Esophagus squamous epithelium (tissue), 5 donors: ENCODE measurements around the gene POMGNT2. TPM values are rescaled to one million over a fixed set of nuclear protein-coding genes. Genes with fewer than 3 reads are reported as not detected.

Source experiments
- DNase-seq: peaks from one replicate; lab custom pipeline; 2025; lab: John Stamatoyannopoulos, UW
- H3K27ac ChIP-seq, 4 donors: fragments of 200-600 bp; sonication (generic); one replicate each; pipeline ENCODE4 v1.5.1; 2016 to 2019; ENCODE audit warnings: mild to moderate bottlenecking in 1 of 4
- H3K27me3 ChIP-seq, 4 donors: fragments of 200-600 bp; sonication (generic); 1 replicate in 3 of 4; 2 replicates in 1 of 4; pipeline versions ENCODE4 v1.5.1 to v1.6.0; 2017 to 2021; ENCODE audit warnings: antibody characterized with exemption in 1 of 4
- H3K36me3 ChIP-seq, 3 donors: fragments of 200-600 bp; sonication (generic); one replicate each; pipeline ENCODE4 v1.5.1; 2016 to 2019
- H3K4me1 ChIP-seq, 3 donors: fragments of 200-600 bp; sonication (generic); one replicate each; pipeline ENCODE4 v1.5.1; 2017 to 2019
- H3K4me3 ChIP-seq, 4 donors: fragments of 200-600 bp; sonication (generic); 1 replicate in 3 of 4; 2 replicates in 1 of 4; pipeline ENCODE4 v1.5.1; 2016 to 2019; ENCODE audit warnings: mild to moderate bottlenecking in 2 of 4, moderate library complexity in 1 of 4
- H3K9me3 ChIP-seq, 3 donors: fragments of 200-600 bp; sonication (generic); one replicate each; pipeline ENCODE4 v1.5.1; 2016 to 2019
- POLR2A ChIP-seq, 4 donors: fragments of 450-650 bp; IDR thresholded peaks; one replicate each; pipeline ENCODE4 v1.6.1; 2017; ENCODE audit warnings: antibody characterized with exemption in 4 of 4, mild to moderate bottlenecking in 4 of 4, moderate library complexity in 3 of 4
- WGBS, 2 donors: methylation state at CpG; one replicate each; pipeline ENCODE4 v1.1.5; 2018; 5-methylcytosine and 5-hydroxymethylcytosine counted together
- intact Hi-C: fragments of 100-400 bp; cut with DNase I; formaldehyde crosslinking; loops from one replicate; pipeline ENCODE4 v1.15.0; 2022
- total RNA-seq, 4 donors: library from RNA; depleted of rRNA; stranded (reverse); fragments of >200 nt; gene quantifications; one replicate each; pipeline ENCODE4 v1.1.0, GENCODE V29; 2016
- TF ChIP-seq, protein P1 (sequence below), 6 experiments: fragments of 450-650 bp in 4 of 6; fragments of 200-600 bp in 2 of 6; sonication (generic) in 2 of 6; IDR thresholded peaks; one replicate each; pipeline ENCODE4 v1.5.1; 2016 to 2019; ENCODE audit warnings: antibody characterized with exemption in 6 of 6, mild to moderate bottlenecking in 4 of 6, moderate library complexity in 4 of 6
- donor health status: DM: yes; HTN: yes; CAD: no.

Gene POMGNT2
- total RNA-seq, 4 donors from 2014 or later: 4.4 to 14.0 (median 9.0) TPM

DNA sequence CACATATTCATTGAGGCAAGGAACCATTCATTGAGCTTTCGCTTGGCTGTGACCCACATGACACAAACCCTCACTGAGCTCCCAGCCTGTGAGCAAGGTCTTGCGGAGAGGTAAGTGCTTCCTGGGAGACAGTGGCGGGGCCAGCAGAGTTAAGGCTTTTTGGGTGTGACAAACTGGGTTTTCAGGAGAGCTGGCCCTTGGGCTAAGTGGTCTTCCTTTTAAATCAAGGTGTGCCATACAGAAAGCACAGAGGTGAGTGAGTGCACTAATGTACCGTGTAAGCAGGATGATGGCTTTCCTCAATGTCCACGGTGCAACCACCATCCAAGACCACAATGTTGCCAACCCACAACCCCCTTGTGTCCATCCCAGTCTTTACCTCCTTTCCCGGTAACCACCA is 28.6 kb downstream of the POMGNT2 start:
- intact Hi-C loops: no loop called here

DNA sequence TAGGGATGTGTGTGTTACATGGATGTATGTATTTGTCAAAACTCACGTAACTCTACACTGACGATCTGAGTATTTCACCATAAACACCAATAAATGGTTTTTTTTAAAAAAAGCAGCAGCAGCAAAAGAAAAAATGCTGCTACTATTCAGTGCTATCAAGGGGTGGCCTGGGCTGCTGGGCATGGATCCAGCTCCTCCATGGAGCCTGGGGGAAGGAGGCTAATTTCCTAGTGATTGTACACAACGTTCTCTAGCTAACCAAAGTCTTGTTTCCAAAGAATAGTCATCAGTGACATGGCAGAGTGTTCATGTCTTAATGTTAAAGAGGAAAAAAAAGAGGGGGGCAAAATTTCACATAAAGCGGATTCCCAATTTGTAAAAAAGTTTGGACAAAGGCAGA is 29.0 kb downstream of the POMGNT2 start:
- H3K4me1 ChIP-seq: no peaks in the 10 kb centered on the region
- no peak overlapping the region for H3K4me3 ChIP-seq
- WGBS, 2 donors: 76 to 82% methylated on average over 4 of the region's 4 CpGs
- intact Hi-C loops: no loop called here
- no peak for TF ChIP-seq POLR2A (IDR thresholded peaks at IDR 0.05)
- TF ChIP-seq, protein P1, sequence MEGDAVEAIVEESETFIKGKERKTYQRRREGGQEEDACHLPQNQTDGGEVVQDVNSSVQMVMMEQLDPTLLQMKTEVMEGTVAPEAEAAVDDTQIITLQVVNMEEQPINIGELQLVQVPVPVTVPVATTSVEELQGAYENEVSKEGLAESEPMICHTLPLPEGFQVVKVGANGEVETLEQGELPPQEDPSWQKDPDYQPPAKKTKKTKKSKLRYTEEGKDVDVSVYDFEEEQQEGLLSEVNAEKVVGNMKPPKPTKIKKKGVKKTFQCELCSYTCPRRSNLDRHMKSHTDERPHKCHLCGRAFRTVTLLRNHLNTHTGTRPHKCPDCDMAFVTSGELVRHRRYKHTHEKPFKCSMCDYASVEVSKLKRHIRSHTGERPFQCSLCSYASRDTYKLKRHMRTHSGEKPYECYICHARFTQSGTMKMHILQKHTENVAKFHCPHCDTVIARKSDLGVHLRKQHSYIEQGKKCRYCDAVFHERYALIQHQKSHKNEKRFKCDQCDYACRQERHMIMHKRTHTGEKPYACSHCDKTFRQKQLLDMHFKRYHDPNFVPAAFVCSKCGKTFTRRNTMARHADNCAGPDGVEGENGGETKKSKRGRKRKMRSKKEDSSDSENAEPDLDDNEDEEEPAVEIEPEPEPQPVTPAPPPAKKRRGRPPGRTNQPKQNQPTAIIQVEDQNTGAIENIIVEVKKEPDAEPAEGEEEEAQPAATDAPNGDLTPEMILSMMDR (IDR thresholded peaks at IDR 0.05): no peak
- no peaks in the 10 kb centered on the region for H3K27me3 ChIP-seq
- H3K9me3 ChIP-seq: no peaks in the 10 kb centered on the region
- no peak overlapping the region for H3K27ac ChIP-seq
- peaks cover 0 to 30% (median 13%) of the 10 kb centered on the region in 3 donors for H3K36me3 ChIP-seq
- DNase-seq: no peak

More for the DNA sequence above, 28.6 kb downstream of the POMGNT2 start:
- TF ChIP-seq, protein P1 (IDR thresholded peaks at IDR 0.05): no peak
- no peak for TF ChIP-seq POLR2A (IDR thresholded peaks at IDR 0.05)
- Histone ChIP-seq H3K9me3 (no peaks in the 10 kb centered on the region), H3K4me1 (no peaks in the 10 kb centered on the region), H3K36me3 (peaks cover 0 to 30% (median 13%) of the 10 kb centered on the region in 3 donors), H3K27ac (no peak overlapping the region), H3K27me3 (no peaks in the 10 kb centered on the region), H3K4me3 (no peak overlapping the region)
- DNase-seq: no peak
- 92 to 95% methylated on average over 6 of the region's 6 CpGs for WGBS, 2 donors

DNA sequence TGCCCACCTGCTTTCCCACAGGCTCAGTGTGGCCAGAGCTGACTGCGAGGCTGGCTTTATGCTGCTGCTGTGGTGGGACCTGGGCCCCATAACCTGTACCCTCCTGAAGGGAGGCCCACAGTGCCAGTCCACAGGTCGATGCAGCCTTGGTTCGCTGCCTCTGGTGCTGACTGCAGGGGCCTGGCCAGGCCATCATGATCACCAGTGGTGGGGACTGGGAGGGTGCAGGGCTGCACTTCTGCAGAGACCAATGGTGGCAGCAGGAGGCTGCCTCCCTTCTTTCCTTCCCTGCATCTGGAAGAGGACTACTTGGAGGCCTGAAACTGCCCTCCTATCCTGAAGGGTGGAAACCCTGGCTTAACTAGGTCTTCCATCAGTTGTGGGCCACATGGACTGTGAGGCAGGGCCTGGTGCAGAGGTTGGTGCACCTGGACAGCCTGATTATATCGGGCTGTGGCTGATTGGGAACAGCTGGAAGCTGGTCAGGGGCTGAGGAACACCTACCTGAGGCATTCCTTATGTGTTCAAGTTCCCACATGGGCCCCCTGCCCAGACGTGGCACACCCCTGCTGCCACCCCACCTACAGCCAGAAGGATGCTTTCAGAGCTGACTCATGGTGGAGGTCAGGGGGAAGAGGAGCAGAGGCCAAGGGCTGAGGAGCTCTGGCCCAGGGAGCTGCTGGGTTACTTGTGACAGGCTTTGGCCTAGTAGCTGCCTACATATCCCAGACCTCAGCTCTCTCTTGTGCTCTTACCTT is 29.8 kb downstream of the POMGNT2 start:
- Histone ChIP-seq H3K27me3 (no peaks in the 10 kb centered on the region), H3K27ac (no peak overlapping the region), H3K4me1 (no peaks in the 10 kb centered on the region), H3K36me3 (peaks cover 0 to 25% (median 13%) of the 10 kb centered on the region in 3 donors), H3K9me3 (no peaks in the 10 kb centered on the region), H3K4me3 (no peak overlapping the region)
- no peak for DNase-seq
- TF ChIP-seq POLR2A (IDR thresholded peaks at IDR 0.05): no peak
- TF ChIP-seq, protein P1 (IDR thresholded peaks at IDR 0.05): no peak
- WGBS, 2 donors: 69 to 76% methylated on average over 2 to 3 of the region's 5 CpGs
- intact Hi-C loops: no loop called here

DNA sequence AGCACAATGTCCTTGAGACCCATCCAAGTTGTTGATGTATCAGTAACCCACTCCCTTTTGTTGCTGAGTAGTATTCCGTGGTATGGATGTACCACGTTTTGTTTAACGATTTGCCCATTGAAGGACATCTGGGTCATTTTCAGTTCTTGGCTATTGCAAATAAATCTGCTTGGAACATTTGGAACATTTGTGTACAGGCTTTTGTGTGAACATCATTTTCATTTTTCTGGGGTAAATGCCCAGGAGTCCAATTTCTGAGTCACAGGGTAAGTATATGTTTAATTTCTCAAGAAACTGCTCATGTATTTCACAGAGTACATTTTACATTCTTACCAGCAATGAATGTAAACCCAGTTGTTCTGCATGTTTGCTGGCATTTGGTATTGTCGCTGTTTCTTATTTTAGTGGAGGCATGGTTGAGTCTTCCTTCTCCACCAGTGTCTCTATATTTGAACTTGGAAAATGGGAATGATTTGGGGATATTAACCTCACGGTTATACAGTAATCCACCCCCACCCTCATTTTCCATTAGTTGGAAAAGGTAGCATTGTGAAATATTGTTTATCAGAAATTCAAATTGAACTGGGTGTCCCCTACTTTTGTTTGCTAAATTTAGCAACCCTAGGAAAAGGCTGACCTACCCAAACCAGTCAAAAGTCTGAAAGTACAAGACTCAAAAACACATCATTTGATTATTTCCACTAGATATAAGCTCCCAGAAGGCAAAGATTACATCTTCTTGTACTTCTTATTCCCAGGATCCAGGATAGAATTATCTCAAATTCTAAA is 30.8 kb downstream of the POMGNT2 start:
- WGBS, 2 donors: 78 to 97% methylated on average over 5 of the region's 5 CpGs
- H3K9me3 ChIP-seq: no peaks in the 10 kb centered on the region
- no peak for TF ChIP-seq POLR2A (IDR thresholded peaks at IDR 0.05)
- TF ChIP-seq, protein P1 (IDR thresholded peaks at IDR 0.05): no peak
- H3K4me1 ChIP-seq: no peaks in the 10 kb centered on the region
- no peak for DNase-seq
- intact Hi-C loops: no loop called here
- H3K36me3 ChIP-seq: peaks cover 0 to 16% (median 7%) of the 10 kb centered on the region in 3 donors
- no peak overlapping the region for H3K27ac ChIP-seq
- no peak overlapping the region for H3K4me3 ChIP-seq
- no peaks in the 10 kb centered on the region for H3K27me3 ChIP-seq

DNA sequence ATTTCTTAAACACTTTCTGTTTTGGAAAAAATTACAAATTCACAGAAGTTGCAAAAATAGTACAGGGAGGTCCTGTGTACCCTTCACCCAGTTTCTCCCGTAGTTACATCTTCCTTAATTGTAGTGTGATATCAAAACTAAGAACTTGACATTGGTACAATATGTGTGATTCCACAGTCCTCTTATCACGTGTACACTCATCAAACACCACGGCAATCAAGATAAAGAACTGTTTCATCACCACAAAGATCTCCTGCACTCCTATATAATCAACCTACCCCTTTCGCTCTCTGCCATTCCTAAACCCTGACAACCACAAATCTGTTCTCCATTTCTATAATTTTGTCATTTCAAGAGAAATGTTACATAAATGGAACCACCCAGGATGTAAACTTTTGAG is 31.4 kb downstream of the POMGNT2 start:
- TF ChIP-seq, protein P1 (IDR thresholded peaks at IDR 0.05): no peak
- TF ChIP-seq POLR2A (IDR thresholded peaks at IDR 0.05): no peak
- Histone ChIP-seq H3K4me1 (no peaks in the 10 kb centered on the region), H3K27ac (no peak overlapping the region), H3K4me3 (no peak overlapping the region), H3K9me3 (no peaks in the 10 kb centered on the region), H3K27me3 (no peaks in the 10 kb centered on the region), H3K36me3 (peaks cover 0 to 9% (median 3%) of the 10 kb centered on the region in 3 donors)
- intact Hi-C loops: no loop called here
- no peak for DNase-seq
- 65 to 67% methylated on average over 4 of the region's 4 CpGs for WGBS, 2 donors
